ENCODE measurements around the gene PPARD.

- no peak for TF ChIP-seq TEAD4 (IDR thresholded peaks at IDR 0.05)
- no peak for TF ChIP-seq EP300 (IDR thresholded peaks at IDR 0.05; ENCODE audit: borderline replicate concordance)
- TF ChIP-seq REST (IDR thresholded peaks at IDR 0.05; ENCODE audit: low read depth) = no peak
- no peak for TF ChIP-seq RAD21 (IDR thresholded peaks at IDR 0.05; ENCODE audit: low read depth)
- TF ChIP-seq TCF12 (IDR thresholded peaks at IDR 0.05; ENCODE audit: low read depth) = no peak
- no peak for TF ChIP-seq FOXM1 (IDR thresholded peaks at IDR 0.05; ENCODE audit: borderline replicate concordance, low read depth)
- TF ChIP-seq CREB1 (IDR thresholded peaks at IDR 0.05; ENCODE audit: low read depth) = no peak
- TF ChIP-seq YY1 (IDR thresholded peaks at IDR 0.05; ENCODE audit: low read depth) = no peak
- TF ChIP-seq MAX (IDR thresholded peaks at IDR 0.05) = no peak
- TF ChIP-seq CEBPB (IDR thresholded peaks at IDR 0.05) = no peak
- no peak for TF ChIP-seq NFIC (IDR thresholded peaks at IDR 0.05)
- no peak for TF ChIP-seq ZBTB7A (IDR thresholded peaks at IDR 0.05; ENCODE audit: low read depth)
- no peak for TF ChIP-seq TAF1 (IDR thresholded peaks at IDR 0.05; ENCODE audit: low read depth)
Observed at GRCh38 chr6:35448191-35448590, 105.8 kb downstream of the PPARD start.
